Ammon's horn (tissue), 1 donor: ENCODE results near the gene NKAIN1.
"Not testable (repeated sequence)": the region's sequence is repeated elsewhere in the genome, so short reads cannot be mapped to it uniquely, and the experiment has no call there.

Experiments used
- DNase-seq: peaks from one replicate; pipeline ENCODE4 v3.0.0-alpha.2; 2016; ENCODE audit warnings: low spot score

The NKAIN1 gene

GRCh38 chr1:31239653-31240241 is at the start of gene NKAIN1:
NKAIN1 (minus strand) TSS chr1:31239887; CDS start chr1:31239547, 340 bp downstream.
- DNase-seq, result peak; percentile 45

DNA sequence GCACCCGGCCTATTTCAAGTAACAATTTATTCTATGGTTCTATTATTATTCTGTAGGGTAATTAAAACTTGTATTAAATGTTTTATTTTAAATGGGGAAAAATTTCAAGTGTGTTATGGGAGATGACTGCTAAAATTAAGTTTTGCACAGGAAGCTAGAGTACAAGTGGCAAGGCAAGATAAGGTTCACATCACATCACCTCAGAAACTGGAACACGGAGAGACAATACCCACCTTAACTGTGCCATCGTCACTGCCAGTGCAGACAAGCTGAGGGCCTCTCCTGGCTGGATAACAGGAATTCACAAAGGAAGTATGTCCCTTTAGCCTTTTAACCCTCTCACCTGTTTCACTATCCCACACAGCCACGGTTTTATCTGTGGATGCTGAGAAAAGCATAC is 49.3 kb upstream of the NKAIN1 start:
- DNase-seq, result no peak

GRCh38 chr1:31287791-31288190 is 48.1 kb upstream of the NKAIN1 start:
- DNase-seq, result not testable (repeated sequence)

DNA sequence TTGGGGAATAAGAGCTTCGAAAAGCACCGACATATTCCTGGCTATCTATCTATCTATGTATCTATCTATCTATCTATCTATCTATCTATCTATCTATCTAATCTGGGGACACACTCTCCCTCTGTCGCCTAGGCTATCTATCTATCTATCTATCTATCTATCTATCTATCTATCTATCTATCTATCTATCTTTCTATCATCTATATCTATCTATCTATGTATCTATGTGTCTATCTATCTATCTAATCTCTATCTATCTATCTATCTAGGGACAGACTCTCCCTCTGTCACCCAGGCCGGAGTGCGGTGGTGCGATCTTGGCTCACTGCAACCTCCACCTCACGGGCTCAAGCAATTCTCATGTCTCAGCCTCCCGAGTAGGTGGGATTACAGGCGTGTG is 42.7 kb upstream of the NKAIN1 start:
- not testable (repeated sequence) for DNase-seq

DNA sequence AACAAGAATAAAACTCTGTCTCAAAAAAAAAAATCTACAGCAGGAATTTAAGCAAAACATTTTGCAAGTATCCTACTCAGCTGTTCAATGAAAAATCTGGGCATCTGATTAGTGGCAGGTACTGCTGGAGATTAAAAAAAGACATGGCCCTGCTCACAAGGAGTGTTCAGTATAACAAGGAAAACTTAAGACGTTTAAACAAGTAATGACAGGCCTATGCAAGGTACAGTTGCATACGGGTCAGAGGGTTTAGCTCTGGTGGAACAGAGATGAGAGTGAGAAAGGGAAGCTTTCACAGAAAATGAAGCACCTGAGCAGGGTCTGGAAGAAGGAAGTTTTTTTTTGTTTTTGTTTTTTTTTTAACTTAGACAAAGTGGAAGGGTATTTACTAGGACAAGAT is 33.9 kb upstream of the NKAIN1 start:
- DNase-seq, result no peak

GRCh38 chr1:31272369-31272768 is 32.7 kb upstream of the NKAIN1 start:
- DNase-seq, result no peak

DNA sequence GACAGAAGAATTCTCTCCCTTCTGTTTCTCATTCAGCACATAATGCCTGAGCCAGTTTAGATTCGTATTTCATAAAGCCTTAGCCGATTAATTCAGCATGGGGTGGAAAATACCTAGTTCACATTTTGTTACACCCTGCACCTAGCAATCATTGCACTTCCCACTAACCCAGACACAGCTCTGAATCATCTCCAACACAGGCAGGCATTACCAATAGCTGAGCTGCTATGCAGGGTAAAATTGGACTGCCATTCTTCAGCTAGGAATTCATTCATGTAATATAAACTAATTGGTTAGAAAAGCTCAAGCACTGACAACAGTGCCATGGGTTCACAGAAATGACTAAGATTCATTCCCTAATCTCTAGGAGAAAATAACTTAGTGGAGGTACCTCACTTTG is 26.9 kb upstream of the NKAIN1 start:
- DNase-seq, result peak; percentile 58

GRCh38 chr1:31264790-31265386 is 25.2 kb upstream of the NKAIN1 start:
- DNase-seq, result no peak

DNA sequence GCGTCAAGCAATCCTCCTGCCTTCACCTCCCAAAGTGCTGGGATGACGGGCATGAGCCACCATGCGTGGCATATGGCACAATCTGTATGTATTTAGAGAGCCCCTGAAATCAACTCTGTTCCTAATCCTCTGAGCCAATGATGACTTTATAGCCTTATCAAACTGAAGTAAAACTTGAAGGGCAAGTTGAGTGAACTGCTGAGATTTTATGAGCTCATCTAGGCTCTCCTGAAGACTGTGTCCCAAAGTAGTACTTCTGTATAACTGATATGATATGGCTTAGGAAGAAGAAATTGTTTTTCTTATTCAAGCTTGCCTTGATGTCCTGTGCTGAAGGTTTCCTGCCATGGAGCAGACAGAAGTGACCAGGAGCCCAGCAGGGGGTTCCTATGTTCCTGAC is 23.7 kb upstream of the NKAIN1 start:
- no peak for DNase-seq

DNA sequence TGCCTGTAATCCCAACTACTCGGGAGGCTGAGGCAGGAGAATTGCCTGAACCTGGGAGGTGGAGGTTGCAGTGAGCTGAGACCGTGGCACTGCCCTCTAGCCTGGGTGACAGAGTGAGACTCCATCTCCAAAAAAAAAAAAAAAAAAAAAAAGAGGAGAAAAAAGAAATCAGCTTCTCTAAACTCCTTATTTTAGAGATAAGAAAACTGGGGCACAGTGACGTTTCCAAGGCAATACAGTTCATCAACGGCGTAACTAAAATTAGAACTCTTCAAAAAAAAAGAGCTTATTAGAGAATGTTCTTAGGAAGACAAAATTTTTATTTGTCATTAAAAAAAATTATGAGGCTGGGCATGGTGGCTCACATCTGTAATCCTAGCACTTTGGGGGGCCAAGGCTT is 22.7 kb upstream of the NKAIN1 start:
- not testable (repeated sequence) for DNase-seq

- DNase-seq, result no peak
Observed at GRCh38 chr1:31261916-31262315, 22.2 kb upstream of the NKAIN1 start.

GRCh38 chr1:31259746-31260145 is 20.1 kb upstream of the NKAIN1 start:
- no peak for DNase-seq

DNA sequence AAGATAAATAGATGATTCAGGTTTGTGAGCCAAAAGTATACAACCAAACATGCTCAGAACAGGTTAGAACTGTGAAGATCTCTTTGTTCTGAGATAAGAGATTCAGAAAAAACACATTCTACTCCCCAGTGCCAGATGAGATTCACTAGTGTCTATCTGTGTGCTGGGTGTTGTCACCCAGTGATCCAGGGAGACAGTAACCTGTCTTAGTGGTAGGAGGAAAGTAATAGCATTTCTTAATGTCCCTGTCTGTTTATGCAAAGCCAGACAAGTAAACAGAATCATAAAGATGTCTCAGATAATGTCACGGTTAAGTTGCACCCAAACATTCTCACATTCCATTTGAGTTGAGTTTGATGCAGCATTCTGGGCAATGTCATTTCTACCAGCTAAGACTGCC is 18.9 kb upstream of the NKAIN1 start:
- DNase-seq, result no peak

- no peak for DNase-seq
Observed at GRCh38 chr1:31257213-31257612, 17.5 kb upstream of the NKAIN1 start.

- DNase-seq, result peak; percentile 40
Observed at GRCh38 chr1:31249854-31250253, 10.2 kb upstream of the NKAIN1 start.

DNA sequence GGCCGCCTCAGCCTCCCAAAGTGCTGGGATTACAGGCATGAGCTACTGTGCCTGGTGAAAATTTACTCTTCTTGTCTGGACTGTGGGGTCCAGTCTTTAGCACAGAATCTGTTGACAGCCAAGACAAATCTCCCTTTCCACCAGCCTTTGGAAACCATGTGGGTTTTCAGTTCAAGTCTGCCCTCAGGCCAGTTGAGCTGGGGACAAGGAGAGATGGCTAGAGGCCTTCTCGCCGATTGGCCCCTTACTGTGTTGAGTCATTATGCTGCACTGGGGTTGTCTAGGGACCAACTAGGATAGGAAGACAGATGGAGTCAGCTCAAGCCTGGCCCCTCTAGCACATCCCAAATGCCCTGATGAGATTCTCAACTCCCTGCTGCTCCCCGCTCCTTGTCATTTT is 8.6 kb upstream of the NKAIN1 start:
- DNase-seq, result no peak

DNA sequence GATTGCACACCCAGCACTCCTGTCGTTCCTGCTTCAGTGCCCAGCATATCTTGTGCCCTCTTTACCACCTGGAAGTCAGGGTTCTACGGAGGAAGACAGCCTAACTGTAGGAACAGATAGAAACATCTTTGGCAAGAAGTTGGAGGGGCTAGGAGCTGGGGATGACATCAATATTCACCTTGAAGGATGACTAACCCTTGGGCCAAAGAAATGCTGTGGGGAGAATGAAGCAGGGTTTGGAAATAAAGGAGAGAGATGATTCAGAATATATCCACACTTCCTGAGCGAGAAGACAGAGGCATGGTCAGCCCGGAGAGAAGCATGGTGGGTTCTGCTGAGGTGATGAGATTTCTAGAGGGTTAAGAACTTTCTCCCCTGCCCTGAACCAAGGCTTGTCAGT is 4.6 kb upstream of the NKAIN1 start:
- DNase-seq, result no peak

DNA sequence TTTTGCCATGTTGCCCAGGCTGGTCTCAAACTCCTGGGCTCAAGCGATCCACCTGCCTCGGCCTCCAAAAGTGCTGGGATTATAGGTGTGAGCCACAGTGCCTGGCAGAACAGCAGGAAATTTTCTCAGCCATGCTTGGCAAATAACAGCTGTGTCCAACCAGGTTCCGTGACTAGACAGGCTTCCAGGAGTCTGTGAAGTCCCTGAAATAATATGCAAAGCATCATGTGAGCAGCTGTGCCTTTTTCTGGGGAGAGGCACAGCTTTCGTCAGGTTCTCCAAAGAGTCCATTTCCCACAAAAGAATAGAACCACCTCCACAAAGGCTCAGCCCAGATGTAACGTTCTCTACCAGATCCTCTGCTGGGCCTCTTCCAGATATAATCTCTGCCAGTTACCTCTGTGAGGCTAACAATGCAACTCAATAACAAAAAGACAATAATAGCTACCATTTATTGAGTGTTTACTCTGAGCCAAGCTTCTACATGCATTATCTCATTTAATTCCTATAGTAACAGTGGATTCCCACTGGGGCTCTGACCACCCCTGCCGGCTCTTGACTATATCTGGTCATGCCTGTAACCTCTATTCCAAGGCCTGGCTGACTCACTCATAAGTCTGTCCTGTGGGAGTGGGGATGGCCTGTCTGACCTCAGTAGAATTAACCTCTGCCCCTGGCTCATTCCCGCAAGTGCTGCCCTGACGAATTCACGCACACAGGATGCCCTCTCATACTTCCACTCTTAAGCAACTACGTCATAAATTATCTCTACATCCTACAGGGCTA is 4.0 kb upstream of the NKAIN1 start:
- DNase-seq, result no peak

DNA sequence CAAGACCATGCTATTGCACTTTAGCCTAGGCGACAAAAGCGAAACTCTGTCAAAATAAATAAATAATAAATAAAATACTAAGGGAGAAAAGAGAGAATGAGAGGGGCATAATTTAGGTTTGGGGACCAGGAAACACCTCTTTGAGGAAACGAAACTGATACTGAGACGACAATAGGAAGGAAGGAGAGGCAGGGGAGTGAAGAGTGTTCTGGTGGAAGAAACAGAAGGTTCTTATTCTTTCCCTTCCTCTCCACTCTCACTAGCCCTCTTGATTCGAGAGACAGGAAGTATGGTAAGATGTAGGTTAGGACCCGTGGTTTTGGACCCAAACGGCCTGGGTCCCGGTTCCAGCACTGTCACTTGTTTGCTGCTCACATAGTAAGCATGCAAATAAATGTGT is 1.6 kb upstream of the NKAIN1 start:
- DNase-seq, result no peak

DNA sequence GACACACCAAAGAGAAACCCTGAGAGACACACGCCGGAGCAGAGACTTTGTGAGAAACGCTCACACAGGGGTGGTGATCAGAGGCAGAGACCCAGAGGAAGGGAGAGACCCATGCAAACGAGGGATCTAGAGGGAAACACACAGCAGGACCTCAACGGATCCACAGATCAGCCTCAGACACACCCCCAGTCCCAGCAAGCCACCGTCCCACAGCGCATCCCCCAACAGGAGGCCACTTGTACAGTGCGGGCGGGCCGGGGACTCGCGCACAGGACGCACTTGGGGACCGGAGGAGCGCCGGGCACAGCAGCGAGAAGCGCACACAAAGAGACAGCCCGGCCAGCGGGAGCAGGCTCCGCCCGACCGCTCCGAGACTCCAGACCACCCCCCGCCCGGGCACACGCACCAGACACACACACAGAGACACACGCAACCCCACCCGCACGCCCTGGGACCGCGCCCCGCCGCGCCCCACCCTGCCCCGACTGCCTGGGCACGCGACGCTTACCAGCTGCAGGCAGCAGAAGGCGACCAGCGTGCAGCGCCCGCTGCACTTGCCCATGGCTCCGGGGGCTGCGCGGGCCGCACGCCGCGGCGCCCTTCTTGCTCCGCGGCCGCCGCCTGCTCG is 587 bp downstream of the NKAIN1 start:
- peak; percentile 56 for DNase-seq

- DNase-seq, result no peak
Observed at GRCh38 chr1:31238612-31238985, 1.1 kb downstream of the NKAIN1 start.

DNA sequence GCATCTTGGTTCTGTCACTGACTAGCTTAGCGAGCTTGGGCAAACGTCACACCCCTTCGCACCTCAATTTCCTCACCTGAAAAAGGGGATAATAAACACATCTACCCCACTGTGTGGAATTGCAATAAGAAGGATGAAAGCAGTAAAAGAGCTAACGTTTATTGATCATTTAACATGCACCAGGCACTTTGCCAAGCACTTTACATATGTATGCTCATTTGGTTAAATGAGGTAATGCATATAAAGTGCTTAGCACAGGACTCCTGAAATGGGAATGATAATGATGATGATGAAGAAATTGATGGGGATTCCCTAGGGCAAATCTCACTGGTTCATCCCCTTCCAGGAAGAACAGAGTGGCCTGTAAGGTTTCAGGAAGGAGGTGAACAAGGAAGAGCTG is 4.8 kb downstream of the NKAIN1 start:
- no peak for DNase-seq

DNA sequence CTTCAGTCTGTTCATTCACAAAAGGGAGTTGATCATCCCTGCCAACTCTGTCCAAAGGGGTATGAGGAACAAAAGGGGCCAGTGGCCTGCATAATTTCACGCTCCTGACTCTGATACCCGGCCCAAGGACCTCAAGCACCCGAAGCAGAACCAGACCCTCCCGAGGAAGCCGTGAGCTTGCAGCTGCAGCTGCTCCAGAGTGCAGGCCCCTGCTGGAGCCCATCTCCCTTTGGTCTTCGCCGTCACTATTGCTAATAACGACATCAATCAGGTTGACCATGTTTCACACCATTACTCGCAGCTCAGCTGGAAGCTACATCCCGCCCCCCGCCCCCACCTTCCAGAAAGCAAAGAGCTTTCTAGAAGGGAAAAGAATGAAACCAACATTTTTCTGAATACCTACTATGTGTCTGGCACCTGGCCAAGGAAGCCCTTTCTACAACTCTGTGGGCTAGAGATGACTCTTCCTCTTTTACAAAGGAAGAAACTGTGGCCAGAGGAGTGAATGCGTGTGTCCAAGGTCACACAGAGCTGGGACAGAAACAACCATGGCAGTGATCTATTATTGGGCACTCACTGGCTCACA is 5.5 kb downstream of the NKAIN1 start:
- no peak for DNase-seq
